IMR-90 (cell line): ENCODE data around the gene IRX3.

Experiments
- BHLHE40 ChIP-seq: fragments of 150-350 bp; IDR thresholded peaks from 2 replicates; pipeline ENCODE4 v1.6.1; 2016; ENCODE audit warnings: mild to moderate bottlenecking, low read depth, low read length
- CEBPB ChIP-seq: IDR thresholded peaks from 2 replicates; pipeline ENCODE4 v1.6.1; 2012; ENCODE audit warnings: low read depth, low read length, improper control_type of control experiment
- CHD1 ChIP-seq: IDR thresholded peaks from 2 replicates; pipeline ENCODE4 v1.6.1; 2012; ENCODE audit warnings: low read depth, low read length, improper control_type of control experiment
- CTCF ChIP-seq: conservative IDR thresholded peaks from 2 replicates; pipeline ENCODE4 v1.5.1; 2012; ENCODE audit warnings: mild to moderate bottlenecking, low read depth, low read length, improper control_type of control experiment
- FOS ChIP-seq: fragments of 150-350 bp; IDR thresholded peaks from 2 replicates; pipeline ENCODE4 v1.6.1; 2016; ENCODE audit warnings: low read depth, low read length
- MAFK ChIP-seq: IDR thresholded peaks from 2 replicates; pipeline ENCODE4 v1.6.1; 2012; ENCODE audit warnings: low read depth, low read length, improper control_type of control experiment
- POLR2A ChIP-seq: IDR thresholded peaks from 2 replicates; pipeline ENCODE4 v1.6.1; 2012; ENCODE audit warnings: mild to moderate bottlenecking, low read depth, low read length
- RAD21 ChIP-seq: IDR thresholded peaks from 2 replicates; pipeline ENCODE4 v1.6.1; 2012; ENCODE audit warnings: low read length, improper control_type of control experiment
- RCOR1 ChIP-seq: IDR thresholded peaks from 2 replicates; pipeline ENCODE4 v1.6.1; 2012; ENCODE audit warnings: mild to moderate bottlenecking, low read length, improper control_type of control experiment; ENCODE audit not compliant: insufficient replicate concordance
- RFX5 ChIP-seq: IDR thresholded peaks from 2 replicates; pipeline ENCODE4 v1.8.0; 2012; ENCODE audit warnings: low read depth, mild to moderate bottlenecking, low read length, moderate library complexity
- SMC3 ChIP-seq: fragments of 150-350 bp; IDR thresholded peaks from 2 replicates; pipeline ENCODE4 v1.6.1; 2016; ENCODE audit warnings: low read depth, mild to moderate bottlenecking, antibody characterized with exemption, low read length, moderate library complexity
- USF2 ChIP-seq: fragments of 150-350 bp; IDR thresholded peaks from 2 replicates; pipeline ENCODE4 v1.6.1; 2017; ENCODE audit warnings: mild to moderate bottlenecking, antibody characterized with exemption, low read length, low read depth

DNA sequence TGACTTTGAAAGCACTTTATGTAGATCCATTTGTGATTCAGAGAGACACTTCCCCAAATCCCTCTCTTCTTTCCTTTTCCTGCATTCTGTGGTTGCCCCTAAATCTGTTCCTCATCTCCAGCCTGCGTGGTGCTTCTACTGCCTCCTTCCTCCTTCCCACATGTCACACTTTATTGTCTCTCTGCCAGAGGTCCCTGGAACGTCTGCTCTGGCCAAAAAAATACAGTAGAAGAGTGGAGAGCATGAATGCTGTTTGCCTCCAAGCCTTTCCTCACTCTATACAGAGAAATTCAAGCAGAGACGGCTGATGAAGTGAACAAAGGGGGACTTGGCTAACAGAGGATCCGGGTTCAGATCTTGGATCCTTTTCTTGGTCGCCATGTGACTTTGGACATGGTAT lies 22.8 kb upstream of the IRX3 start:
- TF ChIP-seq CHD1 (no peak), CTCF (no peak), FOS (no peak), MAFK (no peak), POLR2A (no peak), RFX5 (no peak), CEBPB (no peak), USF2 (no peak), RAD21 (no peak), SMC3 (no peak), BHLHE40 (no peak), RCOR1 (no peak)
